Caco-2 (cell line): ENCODE data around the gene VAV2. TPM values are rescaled to one million over a fixed set of nuclear protein-coding genes. Genes with fewer than 3 reads are reported as not detected.

ENCODE experiments used
- BruUV-seq: library from RNA; stranded (reverse); fragments of 400-500 nt; replicated peaks from 2 replicates; lab custom pipeline; 2021; lab: Mats Ljungman, UMichigan
- CTCF ChIA-PET: fragments of 300-600 bp; sonication (Branson Sonifier 250); formaldehyde crosslinking; loops from one replicate; lab custom pipeline; 2022; ENCODE audit warnings: antibody characterized with exemption; lab: Charles Lee
- POLR2A ChIA-PET: fragments of 300-600 bp; sonication (Branson Sonifier 250); formaldehyde crosslinking; loops from one replicate; lab custom pipeline; 2022; ENCODE audit warnings: antibody characterized with exemption; lab: Charles Lee
- DNase-seq, 2 experiments: peaks; one replicate each; pipeline versions ENCODE4 v3.0.0 to v3.0.0-alpha.2; 2020 to 2022
- H3K27me3 ChIP-seq: replicated peaks from 2 replicates; pipeline ENCODE4 v1.6.0; 2011; ENCODE audit warnings: low read length; ENCODE audit not compliant: control insufficient read depth, insufficient read depth
- H3K36me3 ChIP-seq: 2 replicates; pipeline ENCODE4 v1.5.1; 2011; ENCODE audit warnings: low read length; ENCODE audit not compliant: control insufficient read depth, insufficient read depth
- H3K4me1 ChIP-seq: fragments of 250-450 bp; sonication (Bioruptor Pico); 2 replicates; pipeline ENCODE4 v1.5.1; 2020; ENCODE audit warnings: mild to moderate bottlenecking
- H3K4me3 ChIP-seq: 2 replicates; pipeline ENCODE4 v1.5.1; 2011; ENCODE audit warnings: low read depth, mild to moderate bottlenecking, control low read depth, low read length
- H3K9me3 ChIP-seq: fragments of 250-450 bp; sonication (Bioruptor Pico); 2 replicates; pipeline ENCODE4 v1.5.1; 2020; ENCODE audit warnings: mild to moderate bottlenecking, moderate library complexity
- H3K27ac Mint-ChIP-seq: one replicate; pipeline ENCODE4 v1.8.0; 2022; ENCODE audit warnings: mixed read lengths; ENCODE audit not compliant: unreplicated experiment
- H3K27me3 Mint-ChIP-seq: one replicate; pipeline ENCODE4 v1.8.0; 2022; ENCODE audit warnings: mixed read lengths; ENCODE audit not compliant: insufficient read depth, unreplicated experiment
- H3K36me3 Mint-ChIP-seq: one replicate; pipeline ENCODE4 v1.8.0; 2022; ENCODE audit warnings: mild to moderate bottlenecking, mixed read lengths; ENCODE audit not compliant: insufficient read depth, unreplicated experiment
- H3K4me1 Mint-ChIP-seq: one replicate; pipeline ENCODE4 v1.8.0; 2022; ENCODE audit warnings: low read depth, mixed read lengths; ENCODE audit not compliant: unreplicated experiment
- H3K4me3 Mint-ChIP-seq: one replicate; pipeline ENCODE4 v1.8.0; 2022; ENCODE audit warnings: mild to moderate bottlenecking, moderate library complexity, mixed read lengths; ENCODE audit not compliant: unreplicated experiment
- H3K9me3 Mint-ChIP-seq: one replicate; pipeline ENCODE4 v1.8.0; 2022; ENCODE audit warnings: mixed read lengths; ENCODE audit not compliant: unreplicated experiment
- CTCF ChIP-seq, 2 experiments: fragments of 200-600 bp in 1 of 2; IDR thresholded peaks; 1 replicate in 1 of 2; 2 replicates in 1 of 2; pipeline versions ENCODE4 v1.5.1 to v1.8.0; 2011 to 2022; ENCODE audit warnings: antibody characterized with exemption in 1 of 2, control low read depth in 1 of 2, inconsistent platforms in 1 of 2, low read depth in 1 of 2, low read length in 1 of 2, mild to moderate bottlenecking in 1 of 2, moderate library complexity in 1 of 2; ENCODE audit not compliant: insufficient read depth in 1 of 2, severe bottlenecking in 1 of 2, unreplicated experiment in 1 of 2
- intact Hi-C: fragments of 100-400 bp; cut with micrococcal nuclease; formaldehyde crosslinking; loops from one replicate; pipeline ENCODE4 v1.10.0; 2022; ENCODE audit not compliant: unreplicated experiment
- total RNA-seq: library from RNA; stranded (reverse); gene quantifications from 2 replicates; pipeline ENCODE4 v1.2.3, GENCODE V29; 2022

Gene VAV2
- total RNA-seq, 1 experiment from 2014 or later: 55.3 TPM

- Histone ChIP-seq H3K4me3 (no peak overlapping the region), H3K27me3 (no peaks in the 10 kb centered on the region), H3K36me3 (peaks cover 1% of the 10 kb centered on the region), H3K4me1 (no peaks in the 10 kb centered on the region), H3K9me3 (no peaks in the 10 kb centered on the region)
- Mint-ChIP-seq H3K4me1 (no peaks in the 10 kb centered on the region), H3K27me3 (no peaks in the 10 kb centered on the region), H3K9me3 (no peaks in the 10 kb centered on the region), H3K27ac (no peak overlapping the region), H3K4me3 (no peak overlapping the region), H3K36me3 (peaks cover 12% of the 10 kb centered on the region)
- TF ChIP-seq CTCF (IDR thresholded peaks at IDR 0.05; ENCODE audit: insufficient read depth in 1 of 2, low read depth in 1 of 2, low read length in 1 of 2, severe bottlenecking in 1 of 2, unreplicated experiment in 1 of 2): no peak
- POLR2A ChIA-PET: no interaction called here
- BruUV-seq: no TSS peak
- CTCF ChIA-PET: no interaction called here
- DNase-seq: no peak
- intact Hi-C loops: no loop called here
Observed at GRCh38 chr9:133948131-133948530, 44.0 kb downstream of the VAV2 start.

GRCh38 chr9:133946840-133947486, 45.2 kb downstream of the VAV2 start:
- CTCF ChIA-PET: no interaction called here
- Mint-ChIP-seq H3K36me3 (peaks cover 21% of the 10 kb centered on the region), H3K9me3 (no peaks in the 10 kb centered on the region), H3K4me1 (no peaks in the 10 kb centered on the region), H3K27me3 (no peaks in the 10 kb centered on the region), H3K4me3 (no peak overlapping the region), H3K27ac (no peak overlapping the region)
- Histone ChIP-seq H3K4me3 (no peak overlapping the region), H3K27me3 (no peaks in the 10 kb centered on the region), H3K9me3 (no peaks in the 10 kb centered on the region), H3K36me3 (peaks cover 1% of the 10 kb centered on the region), H3K4me1 (no peaks in the 10 kb centered on the region)
- no peak for DNase-seq
- BruUV-seq: no TSS peak
- no peak for TF ChIP-seq CTCF (IDR thresholded peaks at IDR 0.05; ENCODE audit: insufficient read depth in 1 of 2, low read depth in 1 of 2, low read length in 1 of 2, severe bottlenecking in 1 of 2, unreplicated experiment in 1 of 2)
- intact Hi-C loops: no loop called here
- POLR2A ChIA-PET: no interaction called here

- Histone ChIP-seq H3K4me3 (no peak overlapping the region), H3K9me3 (no peaks in the 10 kb centered on the region), H3K4me1 (no peaks in the 10 kb centered on the region), H3K36me3 (peaks cover 1% of the 10 kb centered on the region), H3K27me3 (no peaks in the 10 kb centered on the region)
- no peak overlapping the region for H3K27ac Mint-ChIP-seq
- TF ChIP-seq CTCF (IDR thresholded peaks at IDR 0.05; ENCODE audit: insufficient read depth in 1 of 2, low read depth in 1 of 2, low read length in 1 of 2, severe bottlenecking in 1 of 2, unreplicated experiment in 1 of 2): no peak
- no peaks in the 10 kb centered on the region for H3K9me3 Mint-ChIP-seq
- intact Hi-C loops: no loop called here
- ChIA-PET CTCF (no interaction called here), POLR2A (no interaction called here)
- DNase-seq: no peak
- H3K4me1 Mint-ChIP-seq: no peaks in the 10 kb centered on the region
- BruUV-seq: no TSS peak
- H3K36me3 Mint-ChIP-seq: peaks cover 26% of the 10 kb centered on the region
- H3K4me3 Mint-ChIP-seq: no peak overlapping the region
- no peaks in the 10 kb centered on the region for H3K27me3 Mint-ChIP-seq
Observed at GRCh38 chr9:133945977-133946753, 46.0 kb downstream of the VAV2 start.
